Thoracic aorta (tissue), 2 donors: ENCODE results near the gene DGKZ. TPM values are rescaled to one million over a fixed set of nuclear protein-coding genes. Genes with fewer than 3 reads are reported as not detected.

Experiments used
- ATAC-seq: fragments of 150-250 bp; one replicate; pipeline ENCODE4 v1.8.0; 2017; ENCODE audit warnings: low read depth; ENCODE audit not compliant: insufficient number of reproducible peaks, low FRiP score
- DNase-seq: peaks from one replicate; pipeline ENCODE4 v3.0.0-alpha.2; 2020; ENCODE audit warnings: low spot score
- H3K27ac ChIP-seq, 2 donors: fragments of 200-600 bp; sonication (generic); 1 replicate in 1 of 2; 2 replicates in 1 of 2; pipeline ENCODE4 v1.5.1; 2016; ENCODE audit warnings: mild to moderate bottlenecking in 2 of 2, moderate library complexity in 2 of 2
- H3K27me3 ChIP-seq: fragments of 200-600 bp; sonication (generic); replicated peaks from 2 replicates; pipeline ENCODE4 v1.6.0; 2016; ENCODE audit warnings: mild to moderate bottlenecking; ENCODE audit not compliant: insufficient read depth
- H3K36me3 ChIP-seq: fragments of 200-600 bp; sonication (generic); one replicate; pipeline ENCODE4 v1.5.1; 2016
- H3K4me1 ChIP-seq, 2 donors: fragments of 200-600 bp; sonication (generic); 1 replicate in 1 of 2; 2 replicates in 1 of 2; pipeline versions ENCODE4 v1.5.1 to v1.6.0; 2016; ENCODE audit warnings: low read depth in 2 of 2, mild to moderate bottlenecking in 1 of 2; ENCODE audit not compliant: control insufficient read depth in 1 of 2
- H3K4me3 ChIP-seq: fragments of 200-600 bp; sonication (generic); 2 replicates; pipeline ENCODE4 v1.5.1; 2016; ENCODE audit warnings: mild to moderate bottlenecking
- H3K9me3 ChIP-seq: fragments of 200-600 bp; sonication (generic); 2 replicates; pipeline ENCODE4 v1.5.1; 2016
- total RNA-seq, 2 donors: library from RNA; depleted of rRNA; stranded (reverse); fragments of >200 nt; gene quantifications; one replicate each; pipeline versions ENCODE4 v1.1.0 to v1.2.3, GENCODE V29; 2016
- TF ChIP-seq, protein P1 (sequence below): fragments of 200-600 bp; sonication (generic); IDR thresholded peaks from one replicate; pipeline ENCODE4 v1.5.1; 2019; ENCODE audit warnings: antibody characterized with exemption

Gene DGKZ
- total RNA-seq, 2 donors from 2014 or later, result 40.6 to 68.2 TPM

DNA sequence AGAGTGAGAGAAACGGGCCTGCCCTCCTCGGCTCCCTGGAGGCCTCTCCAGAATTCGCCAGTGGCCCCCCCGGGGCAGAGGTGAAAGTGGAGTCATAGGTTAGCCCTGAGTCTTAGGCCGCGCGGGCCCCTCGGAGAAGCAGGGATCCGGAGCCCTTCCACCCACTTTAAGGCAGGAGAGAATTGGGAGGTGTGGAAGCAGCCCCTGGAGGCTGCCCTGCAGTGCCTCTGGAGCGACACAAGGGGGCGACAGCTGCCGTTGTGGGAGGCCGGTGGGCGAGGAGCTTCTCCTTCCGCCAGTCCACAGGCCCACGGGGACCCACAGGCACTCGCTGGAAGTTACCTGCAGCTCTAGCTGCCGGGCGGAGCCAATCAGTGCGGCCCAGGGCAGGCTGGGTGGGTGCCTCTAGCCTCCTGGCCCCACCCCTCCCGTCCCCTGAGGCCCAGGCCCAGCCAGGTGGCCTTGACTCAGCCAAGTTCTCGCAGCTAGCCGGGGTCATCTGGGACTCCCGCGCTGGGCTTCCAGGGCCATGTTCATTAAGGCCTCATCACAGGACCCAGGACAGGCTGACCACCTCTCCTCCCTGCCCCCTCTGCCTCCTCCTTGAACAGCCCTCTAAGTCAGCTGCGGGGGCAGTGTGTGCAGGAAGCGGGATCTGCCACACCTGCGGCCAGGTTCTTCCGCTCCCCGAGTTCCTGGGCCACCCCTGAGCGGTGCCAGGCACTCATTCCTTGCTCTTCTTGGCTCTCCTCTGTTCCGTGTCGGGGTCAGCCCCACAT, 5.0 kb downstream of the DGKZ start:
- H3K27ac ChIP-seq, result no peak overlapping the region
- H3K4me3 ChIP-seq, result no peak overlapping the region
- H3K36me3 ChIP-seq, result no peaks in the 10 kb centered on the region
- ATAC-seq, result no peak
- peaks cover 13 to 14% of the 10 kb centered on the region in 2 donors for H3K4me1 ChIP-seq
- no peaks in the 10 kb centered on the region for H3K27me3 ChIP-seq
- TF ChIP-seq, protein P1, sequence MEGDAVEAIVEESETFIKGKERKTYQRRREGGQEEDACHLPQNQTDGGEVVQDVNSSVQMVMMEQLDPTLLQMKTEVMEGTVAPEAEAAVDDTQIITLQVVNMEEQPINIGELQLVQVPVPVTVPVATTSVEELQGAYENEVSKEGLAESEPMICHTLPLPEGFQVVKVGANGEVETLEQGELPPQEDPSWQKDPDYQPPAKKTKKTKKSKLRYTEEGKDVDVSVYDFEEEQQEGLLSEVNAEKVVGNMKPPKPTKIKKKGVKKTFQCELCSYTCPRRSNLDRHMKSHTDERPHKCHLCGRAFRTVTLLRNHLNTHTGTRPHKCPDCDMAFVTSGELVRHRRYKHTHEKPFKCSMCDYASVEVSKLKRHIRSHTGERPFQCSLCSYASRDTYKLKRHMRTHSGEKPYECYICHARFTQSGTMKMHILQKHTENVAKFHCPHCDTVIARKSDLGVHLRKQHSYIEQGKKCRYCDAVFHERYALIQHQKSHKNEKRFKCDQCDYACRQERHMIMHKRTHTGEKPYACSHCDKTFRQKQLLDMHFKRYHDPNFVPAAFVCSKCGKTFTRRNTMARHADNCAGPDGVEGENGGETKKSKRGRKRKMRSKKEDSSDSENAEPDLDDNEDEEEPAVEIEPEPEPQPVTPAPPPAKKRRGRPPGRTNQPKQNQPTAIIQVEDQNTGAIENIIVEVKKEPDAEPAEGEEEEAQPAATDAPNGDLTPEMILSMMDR, result peak; percentile 70
- H3K9me3 ChIP-seq, result no peaks in the 10 kb centered on the region
- DNase-seq, result no peak

DNA sequence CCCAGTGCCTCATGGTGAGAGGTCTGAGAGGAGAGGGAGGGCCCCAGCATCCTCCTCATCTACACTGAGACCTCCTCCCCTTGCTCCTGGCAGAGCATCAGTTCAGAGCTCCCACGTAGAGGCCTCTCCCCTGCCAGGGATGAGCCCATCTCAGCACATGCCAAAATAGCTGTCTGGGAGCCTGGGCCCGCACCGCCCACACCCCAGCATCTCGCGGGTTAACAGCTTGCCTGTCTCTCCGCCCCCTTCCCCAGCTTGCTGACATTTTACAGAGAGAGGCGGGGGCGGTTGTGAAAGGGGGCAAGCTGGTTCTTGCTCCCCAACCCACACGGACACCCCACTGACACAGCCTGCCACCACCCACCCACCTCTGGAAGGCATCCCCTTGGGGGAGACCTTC, 6.4 kb downstream of the DGKZ start:
- Histone ChIP-seq H3K27ac (no peak overlapping the region), H3K4me1 (peaks cover 5 to 6% of the 10 kb centered on the region in 2 donors), H3K36me3 (no peaks in the 10 kb centered on the region), H3K9me3 (no peaks in the 10 kb centered on the region), H3K27me3 (no peaks in the 10 kb centered on the region), H3K4me3 (no peak overlapping the region)
- DNase-seq, result no peak
- no peak for ATAC-seq
- TF ChIP-seq, protein P1, result no peak

DNA sequence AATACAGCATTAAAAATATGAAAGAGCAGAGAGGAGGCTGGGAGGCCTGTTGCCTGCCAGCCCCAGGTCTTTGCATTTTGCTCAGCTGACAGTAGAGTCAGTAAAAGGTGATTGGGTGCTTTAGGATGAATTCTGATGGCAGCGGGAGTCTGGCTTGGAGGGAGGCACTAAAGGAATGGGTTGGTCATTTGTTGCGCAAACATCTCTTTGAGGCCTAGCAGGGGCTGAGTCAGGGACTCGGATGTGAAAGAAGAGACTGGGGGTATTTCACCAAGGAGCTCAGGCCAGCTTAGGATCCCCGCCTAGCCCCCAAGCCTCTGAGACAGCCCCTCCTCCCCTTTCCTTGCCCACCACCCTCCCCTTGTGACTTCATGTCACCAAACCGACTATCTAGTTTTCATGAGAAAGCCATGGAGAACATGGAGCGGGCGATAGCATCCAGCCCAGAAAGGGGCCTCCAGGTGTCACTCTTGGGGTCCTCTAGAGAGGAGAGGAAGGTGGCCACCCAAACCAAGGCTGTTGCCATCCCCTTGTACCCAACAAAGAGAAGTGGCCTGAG, 9.7 kb downstream of the DGKZ start:
- Histone ChIP-seq H3K27ac (no peak overlapping the region), H3K27me3 (no peaks in the 10 kb centered on the region)

DNA sequence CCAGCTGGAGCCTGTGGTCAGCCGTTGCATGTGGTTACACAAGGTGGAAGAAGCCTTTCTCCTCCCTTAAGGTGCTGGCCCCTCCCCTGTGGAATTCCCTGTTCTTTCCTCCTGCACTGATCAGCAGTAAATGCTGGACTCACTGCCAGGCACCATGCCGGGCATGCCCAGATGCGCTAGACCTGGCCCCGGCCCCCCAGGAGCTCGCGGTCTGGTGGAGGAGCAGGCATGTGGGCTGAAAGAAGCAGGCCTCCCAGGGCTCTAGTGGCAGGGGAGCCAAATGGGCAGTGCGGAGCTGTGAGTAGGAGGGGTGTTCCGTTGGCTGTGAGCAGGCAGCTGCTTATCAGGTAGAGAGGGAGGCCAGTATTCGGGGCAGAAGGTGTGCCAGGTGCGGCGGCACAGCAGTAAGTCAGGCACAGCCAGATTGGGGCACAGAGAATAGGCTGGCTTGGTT, 10.2 kb downstream of the DGKZ start:
- Histone ChIP-seq H3K36me3 (no peaks in the 10 kb centered on the region), H3K27me3 (no peaks in the 10 kb centered on the region), H3K27ac (no peak overlapping the region), H3K4me1 (peaks cover 15 to 19% of the 10 kb centered on the region in 2 donors), H3K4me3 (no peak overlapping the region), H3K9me3 (no peaks in the 10 kb centered on the region)
- TF ChIP-seq, protein P1, result no peak
- no peak for ATAC-seq
- no peak for DNase-seq

More for the DNA sequence above, 9.7 kb downstream of the DGKZ start:
- no peak for ATAC-seq
- no peak overlapping the region for H3K4me3 ChIP-seq
- TF ChIP-seq, protein P1, result no peak
- DNase-seq, result no peak
- peaks cover 11 to 14% of the 10 kb centered on the region in 2 donors for H3K4me1 ChIP-seq
- no peaks in the 10 kb centered on the region for H3K36me3 ChIP-seq
- no peaks in the 10 kb centered on the region for H3K9me3 ChIP-seq

DNA sequence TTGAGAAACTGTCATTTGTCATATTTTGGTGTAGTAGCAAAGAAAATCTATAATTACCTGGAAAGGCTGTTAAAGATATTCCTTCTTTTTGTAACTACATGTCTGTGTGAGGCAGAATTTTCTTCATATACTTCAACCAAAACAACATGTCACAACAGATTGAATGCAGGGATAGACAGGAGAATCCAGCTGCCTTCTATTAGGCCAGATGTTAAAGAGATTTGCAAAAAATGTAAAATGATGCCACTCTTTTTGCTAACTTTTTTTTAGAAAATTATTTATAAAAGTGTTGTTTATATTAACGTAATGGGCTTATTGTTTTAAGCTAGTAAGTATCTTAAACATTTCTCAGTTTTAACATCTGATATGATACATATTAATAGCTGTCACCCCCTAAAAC, 12.7 kb downstream of the DGKZ start:
- Histone ChIP-seq H3K27me3 (no peaks in the 10 kb centered on the region), H3K36me3 (no peaks in the 10 kb centered on the region), H3K4me3 (no peak overlapping the region), H3K9me3 (no peaks in the 10 kb centered on the region), H3K4me1 (peaks cover 18 to 30% of the 10 kb centered on the region in 2 donors), H3K27ac (no peak overlapping the region)
- TF ChIP-seq, protein P1, result no peak
- no peak for DNase-seq
- no peak for ATAC-seq
